Anterior cingulate cortex (tissue), 58 donors: ENCODE results near the gene CXCL10.
"Not testable (repeated sequence)": the region's sequence is repeated elsewhere in the genome, so short reads cannot be mapped to it uniquely, and the experiment has no call there.

Experiments
- DNase-seq, 58 donors: peaks; one replicate each; lab custom pipeline; 2025; lab: John Stamatoyannopoulos, UW

Gene CXCL10

DNA sequence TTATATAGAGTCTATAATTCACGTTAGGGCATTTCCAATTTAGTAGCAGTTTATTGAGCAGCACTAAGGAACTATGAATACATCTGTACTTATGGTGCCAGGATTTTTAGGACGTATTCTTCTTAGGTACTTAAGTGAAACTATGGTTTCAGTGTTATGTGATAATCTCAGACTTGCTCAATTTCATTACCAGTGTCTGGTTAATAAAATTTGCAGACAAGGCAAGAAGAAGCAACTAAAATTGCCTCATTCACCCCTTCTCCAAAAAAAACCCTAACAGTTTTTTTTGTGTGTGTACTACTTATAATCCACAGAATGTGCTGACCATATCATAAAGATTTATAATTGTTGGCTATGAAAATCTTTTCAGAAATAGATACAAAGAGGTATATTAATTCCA, 6.0 kb upstream of the CXCL10 start:
- no peak for DNase-seq

- DNase-seq = peak in 1 of 58 donors; percentile 26
Observed at GRCh38 chr4:76028350-76028765, 5.1 kb upstream of the CXCL10 start.

DNA sequence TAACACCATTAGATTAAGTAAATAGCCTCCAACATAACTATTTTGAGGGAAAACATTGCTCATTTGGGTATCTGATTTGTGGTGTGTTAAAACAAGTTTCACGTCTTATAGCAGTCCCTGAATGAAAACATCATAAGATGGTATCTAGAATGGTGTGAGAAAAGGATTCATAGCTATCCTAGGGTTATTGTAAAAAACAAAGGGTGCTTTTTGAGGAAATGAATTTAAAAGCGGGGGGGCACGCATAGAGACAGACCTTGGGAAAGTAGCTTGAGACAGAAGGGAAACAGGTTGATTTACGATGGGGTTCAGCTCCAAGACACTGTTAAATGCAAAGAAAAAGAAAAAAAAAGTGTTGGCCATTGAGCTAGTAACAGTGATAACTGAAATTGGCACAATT, 768 bp upstream of the CXCL10 start:
- DNase-seq = no peak

DNA sequence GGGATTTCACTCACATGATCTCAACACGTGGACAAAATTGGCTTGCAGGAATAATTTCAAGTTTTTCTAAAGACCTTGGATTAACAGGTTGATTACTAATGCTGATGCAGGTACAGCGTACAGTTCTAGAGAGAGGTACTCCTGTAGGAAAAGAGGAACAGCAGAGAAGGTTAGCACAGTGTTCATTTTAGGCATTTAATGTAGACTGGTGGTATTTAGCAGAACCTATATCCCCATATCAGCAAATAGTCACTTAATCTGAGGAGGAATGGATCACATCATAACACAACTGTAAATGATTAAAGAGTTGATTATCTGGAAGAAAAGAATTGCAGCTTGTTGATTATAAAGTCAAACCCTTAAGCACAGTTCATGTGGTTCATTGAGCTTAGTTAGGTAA, 620 bp downstream of the CXCL10 start:
- no peak for DNase-seq

DNA sequence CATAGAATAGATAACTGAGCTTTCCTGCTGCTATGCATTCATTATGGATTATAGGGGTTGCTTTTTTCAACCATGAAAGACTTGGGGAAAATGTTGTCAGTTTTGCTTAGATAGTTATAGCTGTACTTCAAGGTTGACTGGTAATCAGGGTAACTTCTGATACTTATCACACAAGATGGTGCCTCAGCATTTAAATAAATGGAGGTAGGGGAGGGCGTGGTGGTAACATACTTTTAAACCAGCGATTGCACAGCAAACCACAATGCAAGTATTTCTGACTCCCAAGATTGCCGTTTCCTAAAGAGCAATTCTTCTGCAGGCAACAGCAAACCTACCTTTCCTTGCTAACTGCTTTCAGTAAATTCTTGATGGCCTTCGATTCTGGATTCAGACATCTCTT, 1.3 kb downstream of the CXCL10 start:
- DNase-seq = no peak

GRCh38 chr4:76017056-76017686, 6.1 kb downstream of the CXCL10 start:
- no peak for DNase-seq

DNA sequence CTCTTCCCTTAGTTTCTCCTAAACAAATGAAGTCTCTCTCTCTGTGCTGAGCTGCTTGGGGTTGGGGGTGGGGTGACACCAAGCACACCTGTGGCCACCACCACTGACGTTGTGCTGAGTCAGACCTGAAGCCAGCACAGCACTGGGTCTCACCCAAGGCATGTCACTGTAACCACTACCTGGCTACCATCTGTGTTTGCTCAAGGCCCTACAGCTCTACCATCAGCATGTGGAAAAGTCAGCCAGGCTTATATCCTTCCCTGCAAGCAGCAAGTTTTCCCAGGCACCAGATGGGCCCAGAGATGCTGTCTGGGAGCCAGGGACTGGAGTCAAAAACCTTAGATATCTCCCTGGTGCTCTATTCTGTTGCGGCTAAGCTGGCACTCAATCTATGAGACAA, 6.9 kb downstream of the CXCL10 start:
- peak in 6 of 58 donors; percentile 5 to 30 (median 10) for DNase-seq

DNA sequence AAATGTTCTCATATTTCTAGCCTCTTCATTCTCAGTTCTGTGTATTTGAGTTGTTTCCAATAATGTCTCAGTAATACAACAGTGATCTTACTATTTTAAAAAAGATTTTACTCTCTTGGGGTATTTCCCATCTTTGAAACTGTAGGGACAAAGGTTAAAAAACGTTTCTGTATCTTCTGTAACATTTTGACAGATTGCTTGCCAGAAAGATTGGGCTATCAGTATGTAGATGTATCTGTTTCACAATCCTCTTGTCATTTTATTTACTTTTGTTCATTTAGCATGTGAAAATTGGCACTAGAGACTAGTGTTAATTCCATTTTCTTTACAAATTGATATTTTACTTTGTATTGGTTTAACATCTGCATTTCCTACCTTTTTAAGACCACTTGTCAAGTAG, 9.8 kb downstream of the CXCL10 start:
- no peak for DNase-seq

GRCh38 chr4:76012388-76012801, 10.9 kb downstream of the CXCL10 start:
- DNase-seq = no peak

- DNase-seq = peak in 5 of 58 donors; percentile 5 to 31 (median 24)
Observed at GRCh38 chr4:76011700-76012387, 11.5 kb downstream of the CXCL10 start.

GRCh38 chr4:76011018-76011670, 12.2 kb downstream of the CXCL10 start:
- DNase-seq = no peak

- DNase-seq = no peak
Observed at GRCh38 chr4:76010576-76010975, 12.7 kb downstream of the CXCL10 start.

GRCh38 chr4:76009311-76009710, 14.0 kb downstream of the CXCL10 start:
- no peak for DNase-seq

- DNase-seq = no peak
Observed at GRCh38 chr4:76007089-76007862, 16.0 kb downstream of the CXCL10 start, which contains the start of gene CXCL9. CXCL9 (minus strand) TSS chr4:76007509; CDS start chr4:76007449, 60 bp downstream.

GRCh38 chr4:76003620-76004019, 19.7 kb downstream of the CXCL10 start:
- DNase-seq = no peak

- DNase-seq = no peak
Observed at GRCh38 chr4:76003035-76003434, 20.3 kb downstream of the CXCL10 start.

GRCh38 chr4:76002176-76002575, 21.1 kb downstream of the CXCL10 start:
- DNase-seq = no peak

- no peak for DNase-seq
Observed at GRCh38 chr4:76001700-76002099, 21.6 kb downstream of the CXCL10 start.

DNA sequence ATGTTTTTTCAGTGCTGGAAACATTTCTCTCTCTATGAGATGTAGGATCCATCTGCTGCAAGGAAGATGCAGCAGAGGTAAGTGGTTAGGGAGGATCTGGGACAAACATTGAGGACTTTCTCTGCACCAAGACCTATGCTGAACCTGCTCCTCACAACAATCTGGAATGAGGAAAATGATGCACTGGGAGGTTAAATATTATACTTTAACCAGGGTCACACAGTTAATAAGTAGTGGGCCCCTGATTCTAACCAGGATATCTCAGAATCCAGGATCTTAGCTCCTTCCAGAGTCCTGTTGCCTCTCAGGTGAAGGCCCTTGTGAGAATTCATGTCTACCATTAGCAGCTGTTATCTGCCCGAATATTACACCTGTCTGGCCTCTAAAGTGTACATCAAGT, 23.0 kb downstream of the CXCL10 start:
- no peak for DNase-seq

DNA sequence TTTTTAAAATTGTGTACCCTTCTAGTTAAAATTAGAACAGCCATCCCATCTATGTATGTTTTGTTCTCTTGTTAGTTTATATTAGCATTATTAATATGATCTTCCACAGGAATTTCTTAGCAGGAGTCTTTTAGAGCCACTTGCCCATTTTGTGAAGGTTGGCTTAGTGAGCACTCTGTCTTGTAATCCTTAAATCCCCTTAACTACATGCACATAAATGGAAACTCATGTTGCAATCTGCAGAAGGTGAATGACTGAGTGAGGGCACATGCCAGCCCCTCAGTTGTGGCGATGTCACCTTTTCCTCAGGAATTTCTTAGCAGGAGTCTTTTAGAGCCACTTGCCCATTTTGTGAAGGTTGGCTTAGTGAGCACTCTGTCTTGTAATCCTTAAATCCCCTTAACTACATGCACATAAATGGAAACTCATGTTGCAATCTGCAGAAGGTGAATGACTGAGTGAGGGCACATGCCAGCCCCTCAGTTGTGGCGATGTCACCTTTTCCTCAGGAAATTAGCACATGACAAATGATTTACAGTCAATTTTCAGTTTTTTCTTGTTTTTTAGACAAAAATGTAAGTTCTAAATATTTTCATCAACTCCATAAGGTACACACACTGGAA, 24.7 kb downstream of the CXCL10 start:
- not testable (repeated sequence) for DNase-seq
